SK-N-MC (cell line): ENCODE measurements around the gene PGGHG.
"Not testable (repeated sequence)": the region's sequence is repeated elsewhere in the genome, so short reads cannot be mapped to it uniquely, and the experiment has no call there.

Experiments used
- DNase-seq: peaks from one replicate; pipeline ENCODE4 v3.0.0-alpha.2; 2011; ENCODE audit warnings: low read depth, low spot score
- H3K27ac ChIP-seq: fragments of 200-600 bp; sonication (generic); 2 replicates; pipeline ENCODE4 v1.5.1; 2016; ENCODE audit warnings: mixed run types
- H3K36me3 ChIP-seq: fragments of 200-600 bp; sonication (generic); 2 replicates; pipeline ENCODE4 v1.6.1; 2017; ENCODE audit warnings: antibody characterized with exemption, low read length, mixed read lengths; ENCODE audit not compliant: insufficient read depth
- H3K4me3 ChIP-seq: fragments of 200-600 bp; sonication (generic); 2 replicates; pipeline ENCODE4 v1.5.1; 2016
- H3K9ac ChIP-seq: fragments of 200-600 bp; sonication (generic); 2 replicates; pipeline ENCODE4 v1.8.0; 2017; ENCODE audit warnings: mixed run types, mixed read lengths; ENCODE audit not compliant: insufficient read length
- H3K9me3 ChIP-seq: fragments of 200-600 bp; sonication (generic); 2 replicates; pipeline ENCODE4 v1.6.1; 2017; ENCODE audit warnings: low read depth, mild to moderate bottlenecking, antibody characterized with exemption, low read length, moderate library complexity, mixed read lengths
- EZH2 ChIP-seq: fragments of 200-600 bp; sonication (generic); IDR thresholded peaks from one replicate; pipeline ENCODE4 v1.6.1; 2017; ENCODE audit warnings: antibody characterized with exemption
- FOXP2 ChIP-seq: optimal IDR thresholded peaks from 2 replicates; pipeline ENCODE3; 2011; ENCODE audit warnings: mild to moderate bottlenecking, moderate library complexity; ENCODE audit not compliant: insufficient read depth; ENCODE audit errors: extremely low read length, control extremely low read depth
- POLR2AphosphoS5 ChIP-seq: IDR thresholded peaks from 2 replicates; pipeline ENCODE4 v1.6.1; 2012; ENCODE audit warnings: mild to moderate bottlenecking, low read depth, low read length, borderline replicate concordance

Gene PGGHG

GRCh38 chr11:329886-330253 lies 40.9 kb downstream of the PGGHG start:
- H3K4me3 ChIP-seq: no peak overlapping the region
- H3K9me3 ChIP-seq: no peaks in the 10 kb centered on the region
- no peaks in the 10 kb centered on the region for H3K36me3 ChIP-seq
- no peak for DNase-seq
- TF ChIP-seq EZH2: no peak
- TF ChIP-seq FOXP2: no peak
- TF ChIP-seq POLR2AphosphoS5: no peak
- H3K27ac ChIP-seq: peak overlapping the region; percentile 61
- H3K9ac ChIP-seq: no peak overlapping the region

GRCh38 chr11:330307-330693 lies 41.4 kb downstream of the PGGHG start:
- H3K9me3 ChIP-seq: no peaks in the 10 kb centered on the region
- no peak overlapping the region for H3K4me3 ChIP-seq
- H3K9ac ChIP-seq: no peak overlapping the region
- H3K36me3 ChIP-seq: no peaks in the 10 kb centered on the region
- H3K27ac ChIP-seq: peak overlapping the region; percentile 36; the same call in 1 of the 2 replicates
- TF ChIP-seq FOXP2 (no peak), EZH2 (no peak), POLR2AphosphoS5 (no peak)
- no peak for DNase-seq

GRCh38 chr11:330694-331357 lies 41.9 kb downstream of the PGGHG start:
- Histone ChIP-seq H3K9me3 (no peaks in the 10 kb centered on the region), H3K9ac (no peak overlapping the region), H3K4me3 (no peak overlapping the region), H3K27ac (no peak overlapping the region; the same call in 1 of the 2 replicates), H3K36me3 (no peaks in the 10 kb centered on the region)
- DNase-seq: no peak
- TF ChIP-seq FOXP2: no peak
- TF ChIP-seq EZH2: no peak
- TF ChIP-seq POLR2AphosphoS5: no peak

- H3K27ac ChIP-seq: no peak overlapping the region
- H3K9me3 ChIP-seq: no peaks in the 10 kb centered on the region
- no peaks in the 10 kb centered on the region for H3K36me3 ChIP-seq
- TF ChIP-seq EZH2: no peak
- no peak for TF ChIP-seq FOXP2
- no peak for TF ChIP-seq POLR2AphosphoS5
- H3K9ac ChIP-seq: no peak overlapping the region
- H3K4me3 ChIP-seq: no peak overlapping the region
- no peak for DNase-seq
These were observed 42.6 kb downstream of the PGGHG start for GRCh38 chr11:331358-332060.

GRCh38 chr11:332651-333480 lies 43.9 kb downstream of the PGGHG start:
- H3K4me3 ChIP-seq: no peak overlapping the region
- H3K9me3 ChIP-seq: no peaks in the 10 kb centered on the region
- TF ChIP-seq EZH2 (no peak), POLR2AphosphoS5 (no peak), FOXP2 (no peak)
- DNase-seq: no peak
- no peaks in the 10 kb centered on the region for H3K36me3 ChIP-seq
- H3K27ac ChIP-seq: no peak overlapping the region
- H3K9ac ChIP-seq: no peak overlapping the region

GRCh38 chr11:333616-334263 lies 44.8 kb downstream of the PGGHG start:
- not testable (repeated sequence) for H3K9ac ChIP-seq, DNase-seq, H3K4me3 ChIP-seq, H3K36me3 ChIP-seq, H3K9me3 ChIP-seq
- peak overlapping the region; percentile 75 for H3K27ac ChIP-seq

GRCh38 chr11:334264-334994 lies 45.5 kb downstream of the PGGHG start:
- no peaks in the 10 kb centered on the region for H3K9me3 ChIP-seq
- H3K9ac ChIP-seq: no peak overlapping the region
- H3K4me3 ChIP-seq: peak overlapping the region; percentile 9; the same call in 1 of the 2 replicates
- peak overlapping the region; percentile 75 for H3K27ac ChIP-seq
- no peak for TF ChIP-seq POLR2AphosphoS5
- no peak for TF ChIP-seq EZH2
- TF ChIP-seq FOXP2: no peak
- H3K36me3 ChIP-seq: no peaks in the 10 kb centered on the region
- DNase-seq: no peak
